ENCODE measurements around the gene SLX1A. TPM values are rescaled to one million over a fixed set of nuclear protein-coding genes. Genes with fewer than 3 reads are reported as not detected.
"Not testable (repeated sequence)": the region's sequence is repeated elsewhere in the genome, so short reads cannot be mapped to it uniquely, and the experiment has no call there.

The SLX1A gene
- total and polyA plus RNA-seq, 10 donors: 49.0 to 91.4 (median 72.6) TPM

- H3K36me3 ChIP-seq; H3K4me1 ChIP-seq; H3K27ac ChIP-seq; H3K9me3 ChIP-seq; DNase-seq; H3K27me3 ChIP-seq (replicated peaks in 1 of 7); intact Hi-C loops (cut with DNase I; ENCODE audit: low total_unique reads): not testable (repeated sequence)
- WGBS, 5 donors: no CpG with 5 or more reads among the region's 33 CpGs
- peak overlapping the region in 7 of 8 donors; percentile 40 to 66 (median 48) for H3K4me3 ChIP-seq
Measured at GRCh38 chr16:30206252-30206651, 12.6 kb downstream of the SLX1A start.

GRCh38 chr16:30207063-30207704 is 13.5 kb downstream of the SLX1A start:
- H3K27me3 ChIP-seq (replicated peaks in 1 of 7); H3K4me1 ChIP-seq; H3K27ac ChIP-seq; H3K36me3 ChIP-seq; DNase-seq; intact Hi-C loops (cut with DNase I; ENCODE audit: low total_unique reads); H3K4me3 ChIP-seq; H3K9me3 ChIP-seq: not testable (repeated sequence)
- WGBS, 5 donors: 17 to 33% (median 24%) methylated on average over 1 to 2 of the region's 9 CpGs; no CpG with 5 or more reads in 1 of the 5 donors

- DNase-seq: peak; percentile 82
- intact Hi-C loops (cut with DNase I; ENCODE audit: low total_unique reads); H3K4me3 ChIP-seq; H3K27me3 ChIP-seq (replicated peaks in 1 of 7); H3K36me3 ChIP-seq; H3K4me1 ChIP-seq; H3K9me3 ChIP-seq: not testable (repeated sequence)
- 10 to 16% (median 13%) methylated on average over 4 of the region's 6 CpGs; no CpG with 5 or more reads in 1 of the 5 donors for WGBS, 5 donors
- H3K27ac ChIP-seq: peak overlapping the region in 1 of 8 donors; percentile 43
Measured at GRCh38 chr16:30209032-30209431, 15.4 kb downstream of the SLX1A start.

GRCh38 chr16:30211414-30211813 is 17.7 kb downstream of the SLX1A start:
- H3K4me3 ChIP-seq; H3K36me3 ChIP-seq; H3K27ac ChIP-seq; H3K9me3 ChIP-seq; intact Hi-C loops (cut with DNase I; ENCODE audit: low total_unique reads); H3K4me1 ChIP-seq; H3K27me3 ChIP-seq (replicated peaks in 1 of 7); DNase-seq: not testable (repeated sequence)
- WGBS, 5 donors: no CpG with 5 or more reads among the region's 4 CpGs

GRCh38 chr16:30217082-30217481 is 23.4 kb downstream of the SLX1A start:
- H3K27ac ChIP-seq; intact Hi-C loops (cut with DNase I; ENCODE audit: low total_unique reads); H3K36me3 ChIP-seq; H3K4me3 ChIP-seq; H3K4me1 ChIP-seq; H3K27me3 ChIP-seq (replicated peaks in 1 of 7); H3K9me3 ChIP-seq: not testable (repeated sequence)
- WGBS, 5 donors: 55 to 100% (median 80%) methylated on average over 1 to 3 of the region's 5 CpGs; no CpG with 5 or more reads in 1 of the 5 donors
- DNase-seq: peak; percentile 41

Small RNA genes within 50 kb of the gene (small RNA-seq; reads per million reads assigned to genes)
- gene AC106782.4: 0 reads per million in 4 donors

Other genes starting within 250 kb of the SLX1A start
- gene TMEM219, start 231.8 kb upstream of the SLX1A start, total RNA-seq: 100 to 1,000 TPM in 5 of 7 donors, 10 to 100 TPM in 2; 89.3 to 135 (median 107) TPM
- 100 to 1,000 TPM; 144 to 191 (median 155) TPM for gene TMEM219, start 231.8 kb upstream of the SLX1A start, polyA plus RNA-seq
- gene TAOK2, start 220.0 kb upstream of the SLX1A start, total RNA-seq: 10 to 100 TPM; 60.0 to 96.5 (median 78.6) TPM
- 10 to 100 TPM; 13.2 to 52.0 (median 18.5) TPM for gene TAOK2, start 220.0 kb upstream of the SLX1A start, polyA plus RNA-seq
- 10 to 100 TPM in 6 of 7 donors, 1 to 10 TPM in 1; 10.0 to 17.7 (median 13.4) TPM for gene HIRIP3, start 198.3 kb upstream of the SLX1A start, total RNA-seq
- 10 to 100 TPM; 12.5 to 16.1 (median 15.5) TPM for gene HIRIP3, start 198.3 kb upstream of the SLX1A start, polyA plus RNA-seq
- 10 to 100 TPM; 62.6 to 89.5 (median 72.6) TPM for gene INO80E, start 197.6 kb upstream of the SLX1A start, total RNA-seq
- gene INO80E, start 197.6 kb upstream of the SLX1A start, polyA plus RNA-seq: 10 to 100 TPM; 47.9 to 93.3 (median 57.1) TPM
- 1 to 10 TPM in 6 of 7 donors, under 1 TPM in 1; 0.74 to 4.2 (median 2.5) TPM for gene DOC2A, start 182.8 kb upstream of the SLX1A start, total RNA-seq
- 1 to 10 TPM; 2.0 to 4.8 (median 2.3) TPM for gene DOC2A, start 182.8 kb upstream of the SLX1A start, polyA plus RNA-seq
- not detected for gene C16orf92, start 170.7 kb upstream of the SLX1A start, total RNA-seq
- not detected for gene C16orf92, start 170.7 kb upstream of the SLX1A start, polyA plus RNA-seq
- gene TLCD3B, start 162.6 kb upstream of the SLX1A start, total RNA-seq: not detected
- under 1 TPM in 2 of 3 donors, not detected in 1; 0.09 to 0.10 TPM for gene TLCD3B, start 162.6 kb upstream of the SLX1A start, polyA plus RNA-seq
- 100 to 1,000 TPM; 579 to 880 (median 622) TPM for gene ALDOA, start 128.1 kb upstream of the SLX1A start, total RNA-seq
- gene ALDOA, start 128.1 kb upstream of the SLX1A start, polyA plus RNA-seq: 100 to 1,000 TPM; 424 to 551 (median 496) TPM
- gene PPP4C, start 117.9 kb upstream of the SLX1A start, total RNA-seq: 10 to 100 TPM; 43.9 to 88.6 (median 74.8) TPM
- gene PPP4C, start 117.9 kb upstream of the SLX1A start, polyA plus RNA-seq: 100 to 1,000 TPM in 1 of 3 donors, 10 to 100 TPM in 2; 73.0 to 128 (median 91.1) TPM
- gene TBX6, start 102.0 kb upstream of the SLX1A start, total RNA-seq: 1 to 10 TPM in 5 of 7 donors, under 1 TPM in 1, not detected in 1; 0.66 to 3.4 (median 2.2) TPM
- 1 to 10 TPM; 1.4 to 2.2 (median 1.6) TPM for gene TBX6, start 102.0 kb upstream of the SLX1A start, polyA plus RNA-seq
- 100 to 1,000 TPM; 108 to 208 (median 127) TPM for gene YPEL3, start 97.7 kb upstream of the SLX1A start, total RNA-seq
- 100 to 1,000 TPM; 152 to 234 (median 223) TPM for gene YPEL3, start 97.7 kb upstream of the SLX1A start, polyA plus RNA-seq
- gene GDPD3, start 80.3 kb upstream of the SLX1A start, total RNA-seq: 10 to 100 TPM in 4 of 7 donors, 1 to 10 TPM in 3; 4.3 to 15.2 (median 10.2) TPM
- 10 to 100 TPM in 2 of 3 donors, 1 to 10 TPM in 1; 5.1 to 18.0 (median 14.5) TPM for gene GDPD3, start 80.3 kb upstream of the SLX1A start, polyA plus RNA-seq
- gene MAPK3, start 70.7 kb upstream of the SLX1A start, total RNA-seq: 100 to 1,000 TPM in 1 of 7 donors, 10 to 100 TPM in 6; 42.3 to 117 (median 93.0) TPM
- 10 to 100 TPM; 28.3 to 61.4 (median 32.8) TPM for gene MAPK3, start 70.7 kb upstream of the SLX1A start, polyA plus RNA-seq
- 100 to 1,000 TPM; 346 to 602 (median 413) TPM for gene CORO1A, start 10.3 kb upstream of the SLX1A start, total RNA-seq
- gene CORO1A, start 10.3 kb upstream of the SLX1A start, polyA plus RNA-seq: 100 to 1,000 TPM; 667 to 757 (median 675) TPM
- 100 to 1,000 TPM in 4 of 7 donors, 10 to 100 TPM in 3; 51.0 to 391 (median 105) TPM for gene BOLA2B, start 209 bp upstream of the SLX1A start, total RNA-seq
- gene BOLA2B, start 209 bp upstream of the SLX1A start, polyA plus RNA-seq: 100 to 1,000 TPM; 262 to 413 (median 307) TPM
- gene SULT1A3, start 5.4 kb downstream of the SLX1A start, total RNA-seq: 10 to 100 TPM; 15.1 to 33.8 (median 20.4) TPM
- gene SULT1A3, start 5.4 kb downstream of the SLX1A start, polyA plus RNA-seq: 100 to 1,000 TPM in 1 of 3 donors, 10 to 100 TPM in 2; 45.7 to 120 (median 74.1) TPM
- gene NPIPB13, start 54.6 kb downstream of the SLX1A start, total RNA-seq: 10 to 100 TPM in 3 of 7 donors, 1 to 10 TPM in 4; 2.7 to 41.9 (median 6.8) TPM
- gene NPIPB13, start 54.6 kb downstream of the SLX1A start, polyA plus RNA-seq: 1 to 10 TPM; 3.9 to 7.8 (median 4.9) TPM
- gene CD2BP2, start 161.4 kb downstream of the SLX1A start, total RNA-seq: 10 to 100 TPM; 33.9 to 60.0 (median 55.8) TPM
- 10 to 100 TPM; 27.8 to 42.9 (median 42.9) TPM for gene CD2BP2, start 161.4 kb downstream of the SLX1A start, polyA plus RNA-seq
- gene TBC1D10B, start 176.6 kb downstream of the SLX1A start, total RNA-seq: 10 to 100 TPM; 32.5 to 50.4 (median 45.8) TPM
- gene TBC1D10B, start 176.6 kb downstream of the SLX1A start, polyA plus RNA-seq: 10 to 100 TPM; 17.3 to 33.3 (median 22.5) TPM
- gene MYL11, start 180.9 kb downstream of the SLX1A start, total RNA-seq: 1 to 10 TPM in 1 of 7 donors, not detected in 6; 1.4 TPM
- gene MYL11, start 180.9 kb downstream of the SLX1A start, polyA plus RNA-seq: 1 to 10 TPM; 2.7 to 4.3 (median 2.8) TPM
- gene SEPTIN1, start 188.7 kb downstream of the SLX1A start, total RNA-seq: 100 to 1,000 TPM in 1 of 7 donors, 10 to 100 TPM in 6; 38.5 to 105 (median 72.4) TPM
- gene SEPTIN1, start 188.7 kb downstream of the SLX1A start, polyA plus RNA-seq: 100 to 1,000 TPM; 154 to 199 (median 179) TPM
- 10 to 100 TPM in 3 of 7 donors, 1 to 10 TPM in 4; 7.1 to 10.4 (median 9.5) TPM for gene ZNF48, start 201.5 kb downstream of the SLX1A start, total RNA-seq
- 1 to 10 TPM; 2.7 to 5.7 (median 3.5) TPM for gene ZNF48, start 201.5 kb downstream of the SLX1A start, polyA plus RNA-seq
- 10 to 100 TPM in 1 of 7 donors, 1 to 10 TPM in 6; 2.2 to 10.2 (median 3.1) TPM for gene ZNF771, start 213.7 kb downstream of the SLX1A start, total RNA-seq
- 1 to 10 TPM; 2.3 to 3.7 (median 3.1) TPM for gene ZNF771, start 213.7 kb downstream of the SLX1A start, polyA plus RNA-seq
- gene DCTPP1, start 236.2 kb downstream of the SLX1A start, total RNA-seq: 10 to 100 TPM; 17.6 to 36.3 (median 28.6) TPM
- gene DCTPP1, start 236.2 kb downstream of the SLX1A start, polyA plus RNA-seq: 10 to 100 TPM; 25.5 to 49.1 (median 41.9) TPM

All from spleen (tissue), 11 donors.